Measurements from ENCODE around the gene PTPRG.
A peak's percentile ranks its signal among the peaks of the same experiment; 100 is the strongest.

The PTPRG gene

DNA sequence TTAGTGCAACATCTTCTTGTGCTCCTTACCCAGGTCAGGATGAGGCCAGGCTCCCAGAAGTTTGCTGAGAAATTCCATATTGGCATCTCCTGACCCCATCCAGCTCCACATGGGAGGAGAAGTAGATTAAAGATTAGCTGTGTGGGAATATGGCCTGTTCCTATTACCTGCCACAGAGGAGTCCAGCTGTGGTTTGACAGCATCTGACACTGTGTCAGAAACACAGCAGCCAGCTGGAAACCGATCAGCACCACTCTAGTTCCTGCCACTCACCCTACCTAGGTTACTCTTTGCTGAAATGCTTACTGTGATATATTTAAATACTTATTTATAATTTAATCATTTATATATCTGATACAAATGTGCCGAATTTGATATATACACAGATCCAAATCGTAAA lies 551.7 kb downstream of the PTPRG start:
- no peak for DNase-seq (ENCODE audit: low read depth)

DNA sequence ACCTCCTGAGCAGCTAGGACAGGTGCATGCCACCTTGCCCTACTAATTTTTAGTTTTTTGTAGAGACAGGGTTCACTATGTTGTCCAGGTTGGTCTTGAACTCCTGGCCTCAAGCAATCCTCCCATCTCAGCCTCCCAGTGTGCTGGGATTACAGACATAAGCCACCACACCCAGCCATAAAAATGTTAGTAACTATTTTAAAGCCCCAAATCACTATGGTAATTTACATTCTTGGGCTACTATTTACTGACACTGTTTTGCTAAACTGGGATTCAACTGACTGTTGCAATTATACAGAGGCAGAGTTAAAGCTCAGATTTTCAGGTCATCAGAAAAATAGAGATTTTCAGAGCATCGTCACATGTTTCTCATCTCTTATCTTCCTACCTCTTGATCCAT lies 553.4 kb downstream of the PTPRG start:
- no peak for DNase-seq (ENCODE audit: low read depth)

DNA sequence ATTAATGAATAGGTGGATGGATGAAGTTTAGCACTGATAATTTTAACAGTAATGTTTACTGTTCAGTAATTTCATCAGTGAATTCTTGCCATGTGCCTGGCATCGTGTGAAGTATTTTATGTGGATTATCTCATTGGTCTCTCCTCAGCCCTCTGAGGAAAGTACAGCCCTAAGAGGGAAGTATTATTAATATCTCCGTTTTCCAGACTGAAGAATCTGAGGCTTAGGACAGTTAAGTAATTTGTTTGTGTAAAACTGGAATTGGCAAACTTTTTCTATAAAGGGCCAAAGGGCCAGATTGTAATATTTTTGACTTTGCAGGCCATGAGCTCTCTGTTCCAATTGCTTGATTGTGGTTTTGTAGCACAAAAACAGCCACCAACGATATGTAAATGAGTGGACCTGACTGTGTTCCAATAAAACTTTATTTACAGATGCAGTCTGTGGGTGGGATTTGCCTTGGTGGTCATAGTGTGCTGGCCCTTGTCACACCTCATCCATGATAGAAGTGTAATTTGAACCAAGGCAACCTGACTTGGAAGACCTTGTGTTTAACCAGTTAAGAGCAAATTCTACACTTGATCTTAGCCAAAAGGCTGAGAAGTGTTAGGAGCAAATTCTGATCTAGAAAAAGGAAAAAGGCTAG lies 556.7 kb downstream of the PTPRG start:
- peak; percentile 11 for DNase-seq (ENCODE audit: low read depth)

DNA sequence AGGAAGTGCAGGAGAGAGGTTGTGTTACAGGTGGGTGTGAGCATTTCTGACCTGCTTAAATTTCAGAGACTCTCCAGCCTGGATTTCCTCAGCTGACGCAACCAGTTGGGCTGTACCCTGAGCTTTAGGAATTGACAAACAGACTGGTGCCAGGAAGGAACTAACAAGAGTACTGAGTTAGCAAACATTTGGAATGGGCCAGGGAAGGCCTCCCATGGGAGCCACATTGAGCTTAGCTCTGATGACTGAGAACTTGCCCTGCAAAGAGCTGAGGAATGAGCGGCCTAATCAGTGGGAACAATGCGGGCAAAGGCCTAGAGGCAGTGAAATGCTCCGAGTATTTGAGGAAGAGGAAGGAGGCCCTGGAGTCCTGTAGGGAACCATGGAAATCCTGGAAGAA lies 557.8 kb downstream of the PTPRG start:
- no peak for DNase-seq (ENCODE audit: low read depth)

DNA sequence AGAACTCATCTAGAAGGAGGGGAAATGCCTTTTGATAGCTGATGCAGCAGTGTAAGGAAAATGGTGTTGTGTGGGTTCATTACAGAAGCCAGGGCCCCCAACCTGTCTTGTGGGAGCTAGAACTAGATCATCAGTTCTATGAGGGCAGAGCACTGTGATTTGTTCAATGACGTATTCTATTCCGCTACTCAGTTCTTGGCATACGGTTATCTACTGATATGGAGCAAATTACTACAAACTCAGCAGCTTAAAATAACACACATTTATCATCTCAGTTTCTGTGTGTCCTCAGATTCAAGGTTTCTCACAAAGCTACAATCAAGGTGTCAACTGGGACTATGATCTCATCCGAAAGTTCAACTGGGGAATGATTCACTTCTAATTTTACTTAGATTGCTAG lies 561.4 kb downstream of the PTPRG start:
- DNase-seq (ENCODE audit: low read depth) = no peak

DNA sequence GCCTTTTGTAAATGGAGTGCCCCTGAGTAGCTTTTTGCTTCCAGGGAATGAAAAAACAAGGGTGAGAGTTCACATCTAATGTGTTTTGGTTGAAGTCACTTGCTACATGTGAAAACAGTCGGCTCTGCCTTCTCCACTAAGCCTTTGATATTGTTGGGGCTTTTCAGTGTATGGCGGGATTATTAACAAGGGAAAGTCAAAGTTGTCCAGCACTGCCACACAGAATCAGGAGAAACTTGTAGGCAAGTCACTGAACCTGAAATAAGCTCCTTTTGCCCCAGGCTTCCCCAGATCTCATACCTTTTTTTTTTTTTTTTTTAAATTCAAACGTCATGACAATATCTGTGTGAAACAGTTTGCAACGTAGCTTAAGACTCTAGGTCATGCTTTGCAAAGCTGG lies 564.0 kb downstream of the PTPRG start:
- DNase-seq (ENCODE audit: low read depth) = no peak

DNA sequence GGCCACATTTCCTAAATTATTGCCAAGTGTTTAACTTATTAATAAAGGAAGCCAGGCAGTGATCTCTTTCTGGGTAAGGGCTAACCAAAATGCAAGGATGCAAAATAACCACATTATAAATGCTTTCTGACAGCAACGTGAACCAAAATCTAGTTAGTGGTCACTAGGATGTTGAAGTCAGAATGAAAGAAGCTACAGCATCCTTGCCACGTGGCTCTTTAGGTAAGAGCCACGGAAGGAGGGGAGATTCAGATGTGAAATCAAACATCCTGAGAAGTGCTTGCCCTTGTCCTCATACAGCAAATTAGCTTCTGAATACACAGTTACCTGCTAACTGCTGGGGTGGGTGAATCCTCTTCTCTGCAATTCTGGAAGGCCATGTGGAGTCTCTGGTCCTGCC lies 565.7 kb downstream of the PTPRG start:
- DNase-seq (ENCODE audit: low read depth) = no peak

DNA sequence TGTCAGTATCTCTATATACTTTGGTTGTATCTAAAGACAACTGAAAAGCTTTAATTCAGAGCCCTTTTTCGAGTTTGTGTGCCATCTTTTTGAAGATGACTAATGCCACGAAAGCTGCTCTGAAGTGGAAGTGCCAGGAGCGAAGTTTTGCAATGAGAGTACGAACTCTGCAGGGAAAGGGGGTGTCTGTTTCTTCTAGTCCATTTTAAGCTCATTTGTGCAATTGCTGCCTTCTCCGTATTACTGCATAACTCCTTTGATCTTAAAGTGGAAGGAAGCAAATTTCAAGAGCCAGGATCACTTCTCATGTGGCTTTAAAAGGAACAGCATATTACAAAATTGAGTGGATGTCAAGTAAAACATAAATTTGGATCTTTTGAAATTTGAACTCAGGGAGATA lies 566.7 kb downstream of the PTPRG start:
- DNase-seq (ENCODE audit: low read depth) = no peak

DNA sequence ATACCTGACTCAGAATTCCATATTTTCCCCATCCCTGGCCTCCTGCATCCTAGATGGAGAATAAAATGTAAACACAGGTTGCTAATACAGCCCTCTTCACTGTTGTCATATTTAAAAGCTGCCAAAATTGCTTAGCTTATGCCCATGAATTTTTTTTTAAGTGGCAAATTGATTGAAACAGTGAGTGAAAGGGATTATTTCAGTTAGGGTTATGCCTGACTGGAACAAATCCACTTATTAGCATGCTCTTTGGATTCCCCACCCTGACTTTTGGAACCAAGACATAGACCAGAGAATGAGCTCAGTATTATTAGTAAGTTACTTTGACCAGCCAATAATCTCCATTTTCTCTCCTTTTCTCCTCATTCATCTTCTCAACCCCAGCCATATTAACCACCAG lies 567.3 kb downstream of the PTPRG start:
- DNase-seq (ENCODE audit: low read depth) = no peak

DNA sequence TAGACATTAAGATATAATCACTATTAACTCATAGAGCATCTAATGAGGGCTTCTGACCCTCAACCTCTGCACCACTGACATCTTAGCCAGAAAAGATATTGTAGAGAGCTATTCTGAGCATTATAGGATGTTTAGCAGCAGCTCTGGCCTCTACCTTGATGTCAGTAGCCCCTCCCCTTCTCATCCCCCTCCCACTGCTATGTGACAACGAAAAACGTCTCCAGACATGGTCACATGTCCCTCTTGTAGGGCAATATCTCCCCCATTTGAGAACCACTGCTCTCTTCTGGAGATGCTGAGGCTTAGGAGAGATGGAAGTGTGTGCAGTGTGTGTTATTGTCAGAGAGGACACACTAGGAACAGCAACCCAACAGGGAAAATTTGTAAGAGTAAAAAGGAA lies 569.7 kb downstream of the PTPRG start:
- DNase-seq (ENCODE audit: low read depth) = no peak

DNA sequence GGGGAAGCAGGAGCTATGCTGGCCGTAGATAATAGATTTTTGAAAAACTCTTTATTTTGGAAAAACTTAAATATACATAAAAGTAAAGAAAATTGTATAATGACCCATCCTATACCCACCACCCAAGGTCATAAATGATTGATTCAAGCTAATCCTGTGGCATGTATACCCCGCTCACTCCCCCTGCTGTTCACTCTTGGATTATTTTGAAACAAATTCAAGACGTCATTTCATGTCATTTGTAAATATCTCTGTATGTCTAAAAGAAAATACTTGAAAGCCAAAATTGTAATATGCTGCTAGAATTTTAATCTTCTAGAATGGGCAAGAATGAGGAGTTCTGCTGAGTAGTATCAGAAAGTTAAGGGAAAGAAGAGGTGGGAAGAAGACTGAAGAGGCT lies 570.2 kb downstream of the PTPRG start:
- peak; percentile 28 for DNase-seq (ENCODE audit: low read depth)

DNA sequence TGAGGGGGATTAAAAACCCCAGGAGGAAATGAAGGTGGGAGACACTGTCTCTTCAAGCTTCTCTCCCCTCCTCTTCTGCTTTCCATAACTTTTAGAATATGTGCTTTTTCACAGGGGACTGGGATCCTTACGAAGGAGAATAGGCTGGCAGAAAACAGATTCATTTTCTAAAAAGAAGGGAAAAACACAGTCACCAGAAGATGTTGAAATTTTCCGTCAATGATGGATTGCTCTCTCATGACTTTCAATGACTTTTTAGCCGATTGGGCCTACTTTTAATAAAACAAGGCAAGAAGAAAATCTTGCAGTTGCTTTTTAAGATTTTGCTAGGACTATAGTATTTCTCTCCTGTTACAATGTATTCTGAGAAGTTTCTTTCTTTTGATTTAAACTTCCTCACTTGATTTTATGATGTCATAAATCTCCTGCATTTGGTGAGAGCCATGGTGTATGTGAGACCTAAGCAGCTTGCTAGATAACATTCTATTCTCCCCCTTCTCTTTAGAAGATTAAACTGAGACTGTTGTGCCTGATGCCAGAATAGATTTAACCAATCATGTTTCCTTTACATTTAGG lies 570.7 kb downstream of the PTPRG start:
- no peak for DNase-seq (ENCODE audit: low read depth)

DNA sequence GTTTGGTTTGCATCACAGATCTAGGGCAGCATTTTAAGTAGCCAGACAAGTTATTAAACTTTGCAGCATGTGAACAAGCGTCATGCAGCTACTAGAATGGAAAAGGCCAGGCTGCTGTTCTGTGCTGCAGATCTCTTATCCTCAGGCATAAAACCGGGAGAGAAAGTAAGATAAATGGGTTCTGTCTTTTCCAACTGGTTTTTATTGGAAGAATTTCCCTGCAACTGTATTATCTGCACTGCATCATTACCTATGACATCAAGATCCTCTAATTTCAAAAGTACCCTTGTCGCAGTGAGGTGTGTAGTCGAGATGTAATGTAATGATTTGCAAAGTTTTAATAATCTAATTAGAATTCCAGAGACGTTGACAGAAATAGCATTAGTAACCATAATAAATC lies 571.6 kb downstream of the PTPRG start:
- no peak for DNase-seq (ENCODE audit: low read depth)

DNA sequence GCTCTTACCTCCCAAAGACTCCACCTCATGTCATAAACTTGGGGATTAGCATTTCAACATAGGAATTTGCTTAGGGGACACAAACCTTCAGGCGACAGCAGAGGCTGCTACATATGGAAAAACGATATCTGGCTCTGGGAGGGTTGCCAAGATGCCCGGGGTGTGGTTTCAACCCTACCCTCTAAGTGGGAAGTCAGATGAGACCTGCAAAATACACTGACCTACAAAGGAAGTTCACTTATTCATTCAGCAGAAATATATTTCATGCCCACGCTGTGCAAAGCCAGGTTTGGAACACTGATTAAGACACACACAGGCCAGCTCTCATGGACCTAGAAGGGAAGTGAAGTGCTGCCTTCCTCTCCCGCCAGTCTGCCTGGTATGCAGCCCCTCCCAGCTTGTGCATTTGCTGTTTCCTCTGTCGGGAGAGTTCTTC lies 572.7 kb downstream of the PTPRG start:
- DNase-seq (ENCODE audit: low read depth) = peak; percentile 27

DNA sequence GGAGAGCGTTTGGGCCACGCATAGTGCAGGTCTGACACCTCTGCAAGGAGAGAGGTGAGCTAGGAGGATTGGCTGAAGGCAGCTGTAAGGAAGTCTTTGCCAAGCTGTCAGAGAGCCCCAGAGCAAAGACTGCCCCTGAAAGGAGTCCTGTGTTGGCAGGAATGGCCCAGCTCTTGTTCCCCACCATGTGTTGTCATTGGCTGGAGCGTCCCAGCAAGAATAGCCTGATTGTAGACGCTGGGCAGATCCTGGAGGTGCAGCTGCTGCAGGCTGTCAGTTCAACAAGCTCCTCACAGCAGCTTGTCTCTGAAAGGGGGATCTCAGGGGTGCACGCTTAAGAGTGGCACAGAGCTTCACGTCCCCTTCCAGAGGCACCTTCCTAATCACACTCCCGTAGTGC lies 574.4 kb downstream of the PTPRG start:
- no peak for DNase-seq (ENCODE audit: low read depth)

DNA sequence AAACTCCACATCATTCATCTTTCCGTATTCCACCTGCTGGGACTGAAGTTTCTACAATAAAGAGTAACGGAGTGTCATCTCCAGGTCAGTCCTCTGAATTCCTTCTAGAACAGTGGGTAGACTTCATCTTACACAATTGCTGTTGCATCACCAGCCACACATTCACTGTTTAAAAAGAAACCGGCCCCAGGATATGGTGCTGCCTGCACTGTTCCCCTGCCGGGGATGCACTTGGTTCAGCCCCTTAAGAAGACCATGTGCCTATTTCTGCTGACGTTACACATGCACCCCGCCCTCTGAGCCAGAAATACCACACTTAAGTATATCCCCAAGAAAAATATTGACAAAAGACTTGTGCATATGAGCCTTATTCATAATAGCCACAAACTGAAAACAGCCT lies 578.6 kb downstream of the PTPRG start:
- peak; percentile 94 for DNase-seq (ENCODE audit: low read depth)

DNA sequence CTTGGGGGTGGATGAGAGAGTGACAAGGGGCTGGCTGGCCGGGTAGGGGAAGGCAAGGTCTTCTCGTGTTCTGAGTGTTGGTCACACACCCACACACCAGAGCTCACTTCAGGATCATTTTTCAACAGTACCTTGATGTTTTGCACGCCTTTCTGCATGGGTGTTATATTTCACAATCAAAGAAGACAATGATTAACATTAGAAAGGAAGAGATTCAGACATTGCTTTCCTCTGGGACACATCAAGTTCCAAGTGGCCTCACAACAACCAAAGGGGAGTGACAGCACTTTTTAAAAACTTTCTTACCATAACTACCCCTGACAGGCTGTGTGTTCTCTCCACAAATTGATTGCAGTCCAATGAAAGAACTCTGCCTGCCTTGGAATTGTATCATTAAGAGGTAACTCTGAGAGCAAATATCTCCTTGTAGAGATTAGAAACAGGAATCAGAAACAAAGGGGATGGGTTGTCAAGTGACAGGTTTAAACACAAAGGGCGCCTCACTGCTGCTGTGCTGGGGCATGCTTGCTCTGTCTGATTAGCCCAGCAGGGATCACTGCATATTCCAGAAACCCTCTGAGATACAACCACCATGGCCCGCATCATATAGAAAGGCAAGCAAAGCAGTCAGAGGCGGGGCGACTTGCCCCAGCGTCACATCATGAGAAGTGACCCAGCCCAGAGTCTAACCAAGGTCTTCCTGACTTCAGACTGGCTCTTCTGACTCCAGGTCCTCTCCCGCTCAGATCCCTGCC lies 581.1 kb downstream of the PTPRG start:
- peak; percentile 15 for DNase-seq (ENCODE audit: low read depth)

DNA sequence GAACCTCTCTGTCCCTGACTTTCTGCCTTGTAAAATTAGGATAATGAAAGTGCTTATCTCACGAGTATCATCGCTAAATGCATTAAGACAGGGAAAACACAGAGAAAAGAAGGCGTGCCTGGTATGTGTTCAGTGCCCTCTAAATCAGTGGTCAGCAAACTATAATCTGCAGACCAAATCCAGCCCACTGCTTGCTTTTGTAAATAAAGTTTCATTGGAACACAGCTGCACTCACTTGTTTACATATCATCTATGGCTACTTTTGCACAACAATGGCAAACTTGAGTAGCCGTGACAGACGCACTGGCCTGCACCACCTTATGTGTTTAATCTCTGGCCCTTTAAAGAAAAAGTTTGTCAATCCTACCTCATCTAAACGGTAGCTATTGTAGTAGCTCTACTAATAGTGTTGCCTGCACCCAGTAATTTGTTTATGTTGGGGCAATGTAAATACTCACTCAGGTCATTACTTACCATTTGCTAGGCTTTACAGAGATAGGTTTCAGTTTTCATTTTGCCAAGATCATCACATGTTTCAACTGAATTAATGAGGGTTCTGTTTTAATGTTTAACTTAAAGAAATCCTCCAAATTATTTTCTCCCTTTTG lies 582.6 kb downstream of the PTPRG start:
- DNase-seq (ENCODE audit: low read depth) = no peak

DNA sequence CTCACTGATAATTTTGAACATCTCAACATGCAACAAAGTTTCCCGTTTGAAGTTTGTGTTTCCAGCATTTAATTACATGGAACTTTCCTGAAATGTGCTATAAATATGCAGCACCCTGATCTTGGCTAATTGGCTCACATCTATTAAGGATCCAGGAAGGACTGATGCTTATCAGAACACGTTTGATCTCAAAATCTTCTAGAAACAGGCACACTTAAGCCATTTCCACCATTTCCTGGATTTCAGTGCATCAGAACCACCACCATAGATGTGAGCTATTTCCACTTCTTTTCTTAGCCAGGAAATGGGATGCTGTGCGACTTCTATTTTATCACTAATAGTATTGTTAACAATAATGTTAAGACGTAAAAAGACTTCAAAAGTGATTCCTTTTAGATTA lies 583.1 kb downstream of the PTPRG start:
- DNase-seq (ENCODE audit: low read depth) = no peak

DNA sequence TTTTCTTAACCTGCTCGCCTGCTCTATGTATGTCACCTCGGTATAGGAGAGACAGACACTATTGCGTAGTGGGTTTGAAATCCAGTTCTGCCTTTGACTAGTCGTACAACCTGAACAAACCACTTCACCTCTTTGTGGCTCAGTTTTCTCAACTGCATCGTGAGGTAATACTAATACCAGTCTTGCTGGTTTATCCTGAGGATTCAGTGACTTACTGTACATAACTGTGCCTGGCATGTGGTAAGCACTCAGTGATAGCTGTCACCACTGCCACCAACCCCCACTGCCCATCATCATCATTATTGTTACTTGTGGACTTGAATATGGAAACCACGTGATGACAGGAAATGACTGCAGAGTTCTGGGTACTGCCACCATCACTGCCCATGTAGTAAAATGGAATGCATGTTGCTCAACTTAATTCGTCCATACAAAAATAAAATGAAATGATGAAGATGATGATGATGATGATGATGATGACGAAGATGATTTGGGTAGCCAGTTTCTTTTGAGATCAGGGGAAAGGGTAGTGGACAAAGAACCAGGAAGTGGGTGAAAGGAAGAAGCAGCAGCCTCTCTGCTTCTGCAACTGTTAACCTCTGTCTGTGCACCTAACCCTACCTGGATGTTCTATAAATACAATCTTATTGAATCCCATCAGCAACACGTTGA lies 583.9 kb downstream of the PTPRG start:
- DNase-seq (ENCODE audit: low read depth) = no peak

DNA sequence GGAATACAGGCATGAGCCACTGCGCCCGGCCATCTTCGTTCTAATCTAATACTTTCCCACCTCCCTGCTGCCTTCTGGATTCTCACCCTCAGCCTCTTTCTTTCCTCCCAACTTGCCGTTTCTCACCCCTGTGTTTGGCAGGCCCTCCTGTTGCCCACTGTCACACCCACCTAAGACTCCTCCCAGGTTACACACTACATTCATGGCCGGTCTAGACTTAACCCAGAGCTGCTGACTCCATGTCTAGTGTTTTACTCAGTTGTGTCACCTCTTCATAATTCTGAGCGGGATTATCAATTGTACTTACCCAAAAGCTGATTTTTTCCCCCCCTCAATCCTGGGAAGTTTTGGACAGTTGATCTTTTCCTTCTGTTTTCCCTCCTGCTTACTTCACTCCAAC lies 588.2 kb downstream of the PTPRG start:
- DNase-seq (ENCODE audit: low read depth) = no peak

DNA sequence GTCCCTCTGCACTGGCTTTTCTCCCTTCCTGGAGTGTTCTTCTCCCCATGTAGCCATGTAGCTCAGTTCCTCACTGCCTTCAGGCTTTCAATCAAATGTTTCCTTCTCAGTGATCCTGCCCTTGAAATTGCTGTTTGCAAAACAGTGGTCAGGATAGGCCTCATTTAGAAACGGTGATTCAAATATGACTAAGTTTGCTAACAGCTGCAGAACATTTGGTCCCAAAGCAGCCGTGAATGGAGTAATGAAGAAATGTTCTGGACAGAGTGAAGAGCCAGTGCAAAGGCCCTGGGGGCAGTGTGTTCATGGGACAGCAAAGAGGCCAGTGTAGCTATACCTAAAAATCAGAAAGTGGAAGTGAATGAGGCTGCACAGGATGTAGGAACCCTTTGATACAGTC lies 588.6 kb downstream of the PTPRG start:
- peak; percentile 77 for DNase-seq (ENCODE audit: low read depth)

DNA sequence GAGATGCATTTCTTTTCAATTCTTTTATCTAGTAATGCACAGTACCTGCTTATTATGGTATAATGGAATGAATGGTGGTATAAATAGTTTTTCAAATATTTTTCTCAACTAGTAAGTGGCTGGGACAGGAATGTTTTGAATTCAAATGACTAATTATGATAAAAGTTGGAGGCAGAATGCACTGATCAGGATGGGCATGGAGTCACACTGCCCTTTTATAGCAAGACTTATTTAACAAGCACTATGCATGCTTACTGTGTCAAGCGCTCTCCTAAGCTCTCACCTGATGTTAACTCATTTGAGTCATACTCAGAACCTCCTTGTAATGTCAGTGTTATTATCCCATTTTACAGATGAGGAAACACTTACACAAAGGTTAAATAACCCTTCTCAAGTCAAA lies 590.2 kb downstream of the PTPRG start:
- DNase-seq (ENCODE audit: low read depth) = peak; percentile 42

All from iris pigment epithelial cell (primary cell).